K562 (cell line): ENCODE measurements around the gene POLR3GL. TPM values are rescaled to one million over a fixed set of nuclear protein-coding genes. Genes with fewer than 3 reads are reported as not detected.

Experiments used
- CSDE1 ChIP-seq, 2 experiments: fragments of 450-650 bp; IDR thresholded peaks; 2 replicates each; pipeline ENCODE4 v1.6.1; 2016; ENCODE audit warnings: mild to moderate bottlenecking in 1 of 2
- EHMT2 ChIP-seq: fragments of 450-650 bp; IDR thresholded peaks from 2 replicates; pipeline ENCODE4 v1.6.1; 2018; ENCODE audit warnings: antibody characterized with exemption
- MGA ChIP-seq: fragments of 450-650 bp; IDR thresholded peaks from 2 replicates; pipeline ENCODE4 v1.6.1; 2016; ENCODE audit warnings: mild to moderate bottlenecking, moderate library complexity
- NR1H2 ChIP-seq: sonication (generic); formaldehyde crosslinking; IDR thresholded peaks from 2 replicates; pipeline ENCODE4 v1.4.0; 2020; ENCODE audit warnings: mild to moderate bottlenecking, missing genetic modification reagents
- NR2C2 ChIP-seq, 2 experiments: fragments of 200-800 bp in 1 of 2; sonication (Bioruptor generic) in 1 of 2; sonication (generic) in 1 of 2; formaldehyde crosslinking in 1 of 2; IDR thresholded peaks; 2 replicates each; pipeline versions ENCODE4 v1.6.1 to v1.8.0; 2016 to 2022; ENCODE audit warnings: mild to moderate bottlenecking in 1 of 2, missing compliant biosample characterization in 1 of 2, missing genetic modification characterization in 1 of 2, missing genetic modification reagents in 1 of 2
- NUFIP1 ChIP-seq: fragments of 450-650 bp; IDR thresholded peaks from 2 replicates; pipeline ENCODE4 v1.6.1; 2018; ENCODE audit not compliant: partially characterized antibody
- SMARCA5 ChIP-seq: fragments of 450-650 bp; IDR thresholded peaks from 2 replicates; pipeline ENCODE4 v1.6.1; 2016
- SRF ChIP-seq, 2 experiments: fragments of 250-450, 450-650 bp in 1 of 2; sonication (Bioruptor Pico) in 1 of 2; sonication (generic) in 1 of 2; formaldehyde crosslinking; IDR thresholded peaks; 2 replicates each; pipeline versions ENCODE4 v1.5.0 to v1.5.1; 2020 to 2022; ENCODE audit warnings: mild to moderate bottlenecking in 1 of 2, missing genetic modification reagents in 1 of 2
- STAG1 ChIP-seq: sonication (generic); formaldehyde crosslinking; IDR thresholded peaks from 2 replicates; pipeline ENCODE4 v1.5.0; 2020; ENCODE audit warnings: missing genetic modification reagents, borderline replicate concordance
- ZNF133 ChIP-seq: fragments of 250-450 bp; sonication (Bioruptor Pico); IDR thresholded peaks from 2 replicates; pipeline ENCODE4 v1.4.0; 2020; ENCODE audit warnings: mild to moderate bottlenecking
- ZNF668 ChIP-seq: fragments of 250-450 bp; sonication (Bioruptor Pico); IDR thresholded peaks from 2 replicates; pipeline ENCODE4 v1.8.0; 2022; ENCODE audit warnings: mild to moderate bottlenecking, inconsistent platforms
- ZNF764 ChIP-seq: fragments of 250-450 bp; sonication (Bioruptor Pico); IDR thresholded peaks from 2 replicates; pipeline ENCODE4 v1.4.0; 2020; ENCODE audit warnings: low read depth, mild to moderate bottlenecking, moderate library complexity
- ZNF77 ChIP-seq: fragments of 250-450 bp; sonication (Bioruptor Pico); IDR thresholded peaks from 2 replicates; pipeline ENCODE4 v1.5.0; 2020
- ZNF780A ChIP-seq: fragments of 250-450 bp; sonication (Bioruptor Pico); IDR thresholded peaks from 2 replicates; pipeline ENCODE4 v1.5.0; 2021; ENCODE audit warnings: mild to moderate bottlenecking
- polyA plus RNA-seq, 8 experiments: library from polyadenylated mRNA; depleted of rRNA in 4 of 8; stranded (reverse) in 5 of 8; unstranded in 3 of 8; fragments of >200 nt; fragmentation: Nextera tagmentation in 2 of 8; fragmentation: Illumina TruSeq in 1 of 8; extraction: Ambion mirVana in 2 of 8; extraction: Trizol in 1 of 8; gene quantifications; 2 replicates each; pipeline versions ENCODE4 v1.2.1 to v1.2.3, GENCODE V29; 2011 to 2014; ENCODE audit warnings: inconsistent platforms in 1 of 8, missing spikeins in 1 of 8
- total RNA-seq, 7 experiments: library from RNA; depleted of rRNA in 6 of 7; stranded (reverse); fragments of >200 nt in 6 of 7; fragmentation: Illumina TruSeq in 2 of 7; extraction: Trizol in 2 of 7; gene quantifications; 2 replicates each; pipeline versions ENCODE4 v1.2.1 to v1.2.3, GENCODE V29; 2011 to 2021; ENCODE audit warnings: low replicate concordance in 1 of 7
- TF ChIP-seq, protein P1 (sequence below): fragments of 250-450 bp; sonication (Bioruptor Pico); IDR thresholded peaks from 2 replicates; pipeline ENCODE4 v1.8.0; 2022; ENCODE audit warnings: moderate library complexity, mild to moderate bottlenecking, inconsistent platforms

Gene POLR3GL
- total and polyA plus RNA-seq, 9 of the 15 experiments (the other 6 are each of a cell fraction or from before 2014, with no cell fraction given): 14.6 to 48.4 (median 38.2) TPM

- TF ChIP-seq MGA (peak; percentile 90), NUFIP1 (peak; percentile 31), ZNF77 (CRISPR knock-in tag) (no peak), ZNF133 (CRISPR knock-in tag) (no peak), SRF (CRISPR knock-in tag; IDR thresholded peaks at IDR 0.05) (peak in 1 of 2 experiments; percentile 77; a peak in 2 of 4 replicates), NR1H2 (no peak), STAG1 (CRISPR knock-in tag) (no peak), NR2C2 (CRISPR knock-in tag; IDR thresholded peaks at IDR 0.05) (peak; percentile 98), NR2C2 (tag; IDR thresholded peaks at IDR 0.05) (peak; percentile 100), EHMT2 (peak; percentile 61; the same call in 1 of the 2 replicates), ZNF764 (CRISPR knock-in tag) (no peak), SMARCA5 (peak; percentile 91), ZNF780A (CRISPR knock-in tag) (no peak), CSDE1 (IDR thresholded peaks at IDR 0.05) (no peak; a peak in 1 of 4 replicates), ZNF668 (CRISPR knock-in tag) (no peak)
- TF ChIP-seq, protein P1, sequence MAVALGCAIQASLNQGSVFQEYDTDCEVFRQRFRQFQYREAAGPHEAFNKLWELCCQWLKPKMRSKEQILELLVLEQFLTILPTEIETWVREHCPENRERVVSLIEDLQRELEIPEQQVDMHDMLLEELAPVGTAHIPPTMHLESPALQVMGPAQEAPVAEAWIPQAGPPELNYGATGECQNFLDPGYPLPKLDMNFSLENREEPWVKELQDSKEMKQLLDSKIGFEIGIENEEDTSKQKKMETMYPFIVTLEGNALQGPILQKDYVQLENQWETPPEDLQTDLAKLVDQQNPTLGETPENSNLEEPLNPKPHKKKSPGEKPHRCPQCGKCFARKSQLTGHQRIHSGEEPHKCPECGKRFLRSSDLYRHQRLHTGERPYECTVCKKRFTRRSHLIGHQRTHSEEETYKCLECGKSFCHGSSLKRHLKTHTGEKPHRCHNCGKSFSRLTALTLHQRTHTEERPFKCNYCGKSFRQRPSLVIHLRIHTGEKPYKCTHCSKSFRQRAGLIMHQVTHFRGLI (CRISPR knock-in tag): no peak
Observed at GRCh38 chr1:145927063-145927886, 37.2 kb upstream of the POLR3GL start, which contains the start of gene RBM8A (continued).
